Parathyroid adenoma (tissue), 2 donors: ENCODE measurements around the gene SCNN1G.

ENCODE experiments used
- H2AFZ ChIP-seq: fragments of 300-600 bp; sonication (generic); one replicate; pipeline ENCODE4 v1.7.0; 2017; ENCODE audit warnings: antibody characterized with exemption, mild to moderate bottlenecking
- H3K27ac ChIP-seq: fragments of 300-600 bp; sonication (generic); one replicate; pipeline ENCODE4 v1.7.0; 2017
- H3K27me3 ChIP-seq: fragments of 300-600 bp; sonication (generic); one replicate; pipeline ENCODE4 v1.7.0; 2017; ENCODE audit warnings: low read length; ENCODE audit not compliant: control insufficient read depth, insufficient read depth
- H3K36me3 ChIP-seq: fragments of 300-600 bp; sonication (generic); one replicate; pipeline ENCODE4 v1.7.0; 2017; ENCODE audit warnings: low read length; ENCODE audit not compliant: control insufficient read depth, insufficient read depth
- H3K4me1 ChIP-seq: fragments of 300-600 bp; sonication (generic); one replicate; pipeline ENCODE4 v1.7.0; 2017; ENCODE audit warnings: control low read depth
- H3K4me2 ChIP-seq: fragments of 300-600 bp; sonication (generic); one replicate; pipeline ENCODE4 v1.7.0; 2017; ENCODE audit warnings: low read length
- H3K4me3 ChIP-seq: fragments of 300-600 bp; sonication (generic); one replicate; pipeline ENCODE4 v1.7.0; 2017; ENCODE audit warnings: low read depth, low read length
- H3K79me2 ChIP-seq: fragments of 300-600 bp; sonication (generic); one replicate; pipeline ENCODE4 v1.7.0; 2017; ENCODE audit warnings: control low read depth
- H3K9ac ChIP-seq: fragments of 300-600 bp; sonication (generic); one replicate; pipeline ENCODE4 v1.7.0; 2017; ENCODE audit warnings: mild to moderate bottlenecking
- H3K9me3 ChIP-seq: fragments of 300-600 bp; sonication (generic); one replicate; pipeline ENCODE4 v1.7.0; 2017; ENCODE audit warnings: low read length; ENCODE audit not compliant: control insufficient read depth
- TF ChIP-seq, protein P1 (sequence below): fragments of 300-600 bp; sonication (generic); IDR thresholded peaks from one replicate; pipeline ENCODE4 v1.7.0; 2017; ENCODE audit warnings: antibody characterized with exemption, mild to moderate bottlenecking
- donor health status: primary hyperparathyroidism.

The SCNN1G gene

DNA sequence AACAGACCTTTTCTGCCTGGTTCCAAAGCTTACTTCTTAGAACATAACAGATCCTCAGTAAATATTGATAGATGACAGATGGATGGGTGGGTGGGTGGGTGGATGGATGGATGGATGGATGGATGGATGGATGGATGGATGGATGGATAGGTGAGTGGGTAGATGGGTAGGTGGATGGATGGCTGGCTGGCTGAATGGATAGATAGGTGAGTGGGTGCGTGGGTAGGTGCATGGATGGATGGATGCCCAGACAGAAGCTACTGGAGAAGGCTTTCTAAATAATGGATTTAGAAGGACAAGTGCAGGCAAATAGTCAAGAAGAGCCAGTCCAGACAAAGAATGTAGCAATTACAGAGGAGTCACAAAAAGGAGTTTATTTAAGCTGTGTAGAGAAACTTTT, 19.6 kb downstream of the SCNN1G start:
- H3K27ac ChIP-seq = no peak overlapping the region
- no peaks in the 10 kb centered on the region for H3K79me2 ChIP-seq
- no peak overlapping the region for H3K9ac ChIP-seq
- TF ChIP-seq, protein P1, sequence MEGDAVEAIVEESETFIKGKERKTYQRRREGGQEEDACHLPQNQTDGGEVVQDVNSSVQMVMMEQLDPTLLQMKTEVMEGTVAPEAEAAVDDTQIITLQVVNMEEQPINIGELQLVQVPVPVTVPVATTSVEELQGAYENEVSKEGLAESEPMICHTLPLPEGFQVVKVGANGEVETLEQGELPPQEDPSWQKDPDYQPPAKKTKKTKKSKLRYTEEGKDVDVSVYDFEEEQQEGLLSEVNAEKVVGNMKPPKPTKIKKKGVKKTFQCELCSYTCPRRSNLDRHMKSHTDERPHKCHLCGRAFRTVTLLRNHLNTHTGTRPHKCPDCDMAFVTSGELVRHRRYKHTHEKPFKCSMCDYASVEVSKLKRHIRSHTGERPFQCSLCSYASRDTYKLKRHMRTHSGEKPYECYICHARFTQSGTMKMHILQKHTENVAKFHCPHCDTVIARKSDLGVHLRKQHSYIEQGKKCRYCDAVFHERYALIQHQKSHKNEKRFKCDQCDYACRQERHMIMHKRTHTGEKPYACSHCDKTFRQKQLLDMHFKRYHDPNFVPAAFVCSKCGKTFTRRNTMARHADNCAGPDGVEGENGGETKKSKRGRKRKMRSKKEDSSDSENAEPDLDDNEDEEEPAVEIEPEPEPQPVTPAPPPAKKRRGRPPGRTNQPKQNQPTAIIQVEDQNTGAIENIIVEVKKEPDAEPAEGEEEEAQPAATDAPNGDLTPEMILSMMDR = no peak
- no peaks in the 10 kb centered on the region for H3K9me3 ChIP-seq
- no peak overlapping the region for H2AFZ ChIP-seq
- no peaks in the 10 kb centered on the region for H3K36me3 ChIP-seq
- no peaks in the 10 kb centered on the region for H3K4me1 ChIP-seq
- no peak overlapping the region for H3K4me3 ChIP-seq
- no peaks in the 10 kb centered on the region for H3K27me3 ChIP-seq
- H3K4me2 ChIP-seq = no peak overlapping the region

DNA sequence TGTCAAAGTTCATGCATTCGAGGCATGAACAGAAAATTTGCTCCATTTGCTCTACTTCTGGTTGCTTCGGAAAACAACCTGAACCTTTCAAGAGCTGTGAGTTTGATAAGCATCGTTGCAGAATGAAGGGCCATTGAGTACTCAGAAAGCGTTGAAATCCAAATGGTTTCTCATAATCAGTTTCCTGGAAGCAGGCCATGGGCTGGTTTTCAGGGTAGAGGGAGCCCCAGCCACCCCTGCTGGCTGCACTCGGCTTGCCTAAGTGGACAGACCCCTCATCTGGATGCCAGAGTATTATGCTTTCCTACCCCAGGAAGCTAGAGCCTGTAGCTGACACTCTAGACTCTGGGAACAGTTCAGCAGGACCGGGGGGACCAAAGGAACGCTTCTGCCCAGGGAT, 24.4 kb downstream of the SCNN1G start:
- H2AFZ ChIP-seq = no peak overlapping the region
- no peak overlapping the region for H3K4me3 ChIP-seq
- no peak overlapping the region for H3K4me2 ChIP-seq
- no peaks in the 10 kb centered on the region for H3K79me2 ChIP-seq
- TF ChIP-seq, protein P1 = no peak
- H3K9ac ChIP-seq = no peak overlapping the region
- no peak overlapping the region for H3K27ac ChIP-seq
- H3K27me3 ChIP-seq = no peaks in the 10 kb centered on the region
- no peaks in the 10 kb centered on the region for H3K9me3 ChIP-seq
- peaks cover 2% of the 10 kb centered on the region for H3K4me1 ChIP-seq
- H3K36me3 ChIP-seq = no peaks in the 10 kb centered on the region

DNA sequence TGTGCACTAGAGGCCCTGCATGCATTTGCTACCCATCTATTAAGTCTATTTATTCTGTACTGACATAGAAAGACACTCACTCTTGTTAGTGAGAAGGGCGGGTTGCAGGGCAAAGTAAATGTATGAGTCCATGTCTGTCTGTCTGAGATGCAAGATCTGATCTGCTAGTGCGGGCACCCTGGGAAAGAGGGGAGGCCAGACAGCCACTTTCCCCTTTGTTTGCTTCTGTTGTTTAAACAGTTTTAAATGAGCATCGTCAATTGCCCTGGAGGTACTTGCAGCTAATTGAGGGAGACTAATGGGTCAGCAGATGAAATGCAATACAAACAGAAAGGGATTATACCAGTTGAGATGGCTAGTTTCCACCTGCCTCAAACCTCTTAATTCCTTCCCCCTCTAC, 24.9 kb downstream of the SCNN1G start:
- no peak overlapping the region for H3K4me2 ChIP-seq
- H2AFZ ChIP-seq = no peak overlapping the region
- no peak overlapping the region for H3K27ac ChIP-seq
- no peaks in the 10 kb centered on the region for H3K79me2 ChIP-seq
- H3K27me3 ChIP-seq = no peaks in the 10 kb centered on the region
- no peak overlapping the region for H3K9ac ChIP-seq
- H3K9me3 ChIP-seq = no peaks in the 10 kb centered on the region
- TF ChIP-seq, protein P1 = no peak
- no peaks in the 10 kb centered on the region for H3K36me3 ChIP-seq
- H3K4me1 ChIP-seq = peaks cover 2% of the 10 kb centered on the region
- H3K4me3 ChIP-seq = no peak overlapping the region

DNA sequence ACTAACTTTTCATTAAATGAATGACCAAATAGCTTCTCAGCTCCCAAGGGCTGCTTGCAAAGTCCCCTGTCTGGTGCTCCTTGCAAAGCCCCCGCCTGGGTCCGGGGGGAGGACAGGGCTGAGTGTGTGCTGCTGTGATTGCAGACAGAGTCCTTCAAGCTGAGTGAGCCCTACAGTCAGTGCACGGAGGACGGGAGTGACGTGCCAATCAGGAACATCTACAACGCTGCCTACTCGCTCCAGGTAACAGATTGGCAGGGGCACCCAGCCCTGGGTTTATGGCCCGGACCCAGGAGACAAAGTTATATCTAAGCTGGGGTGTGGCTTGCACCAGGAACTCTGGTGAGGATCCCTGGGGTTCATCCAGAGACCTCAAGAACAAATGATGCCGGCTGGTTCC, 27.1 kb downstream of the SCNN1G start:
- H3K36me3 ChIP-seq = no peaks in the 10 kb centered on the region
- no peak overlapping the region for H2AFZ ChIP-seq
- no peaks in the 10 kb centered on the region for H3K27me3 ChIP-seq
- peaks cover 2% of the 10 kb centered on the region for H3K4me1 ChIP-seq
- no peak overlapping the region for H3K9ac ChIP-seq
- H3K9me3 ChIP-seq = no peaks in the 10 kb centered on the region
- no peak overlapping the region for H3K4me3 ChIP-seq
- no peak overlapping the region for H3K27ac ChIP-seq
- no peak overlapping the region for H3K4me2 ChIP-seq
- TF ChIP-seq, protein P1 = no peak
- H3K79me2 ChIP-seq = no peaks in the 10 kb centered on the region

DNA sequence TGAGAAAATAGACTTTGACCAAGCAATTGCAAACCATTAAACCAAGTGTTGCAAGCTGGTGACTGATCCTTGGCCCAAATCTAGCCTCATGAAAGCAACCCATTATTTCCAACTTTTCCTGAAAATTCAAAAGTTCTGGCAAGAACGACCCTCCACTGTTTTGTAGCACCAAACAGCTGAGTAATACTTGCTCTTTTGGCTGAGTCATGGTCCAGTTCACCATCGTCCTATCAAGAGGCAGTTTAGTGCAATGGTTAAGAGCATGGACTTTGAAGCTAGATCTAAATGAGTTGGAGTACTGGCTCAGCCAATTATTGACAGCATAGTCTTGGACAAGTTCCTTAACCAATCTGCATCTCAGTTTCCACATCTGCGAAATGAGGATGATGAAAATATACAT, 31.3 kb downstream of the SCNN1G start:
- Histone ChIP-seq H3K4me3 (no peak overlapping the region), H3K27ac (no peak overlapping the region), H3K27me3 (no peaks in the 10 kb centered on the region), H3K4me1 (no peaks in the 10 kb centered on the region), H3K79me2 (no peaks in the 10 kb centered on the region), H2AFZ (no peak overlapping the region), H3K9ac (no peak overlapping the region), H3K36me3 (no peaks in the 10 kb centered on the region), H3K9me3 (no peaks in the 10 kb centered on the region), H3K4me2 (no peak overlapping the region)
- TF ChIP-seq, protein P1 = no peak
